Activated gamma-delta T cell treated with Interleukin-2 at 50 U/mL for 16 hours (primary cell): ENCODE data around the gene XXYLT1.
"Not testable (repeated sequence)": the region's sequence is repeated elsewhere in the genome, so short reads cannot be mapped to it uniquely, and the experiment has no call there.

Source experiments
- DNase-seq: peaks from one replicate; pipeline ENCODE4 v3.0.0-alpha.2; 2020

XXYLT1 gene

GRCh38 chr3:195087840-195088601, 182.9 kb downstream of the XXYLT1 start:
- DNase-seq, result not testable (repeated sequence)

DNA sequence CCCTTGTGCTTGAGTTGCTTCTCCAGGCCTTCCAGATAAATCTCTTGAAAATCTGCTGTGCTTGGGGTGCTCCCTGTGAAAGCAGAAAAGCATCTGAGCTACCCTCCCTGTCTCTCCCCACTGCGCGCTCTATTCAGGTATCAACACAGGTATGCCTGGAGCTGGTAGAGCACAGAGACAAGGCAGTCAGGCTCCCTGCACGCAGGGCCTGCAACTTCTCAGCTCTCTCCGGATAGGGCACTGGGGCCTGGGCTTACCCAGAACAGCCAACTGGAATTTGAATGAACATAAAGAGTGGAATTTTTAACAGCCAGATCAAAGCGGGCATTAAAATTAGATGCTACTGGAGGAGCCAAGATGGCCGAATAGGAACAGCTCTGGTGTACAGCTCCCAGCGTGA, 183.6 kb downstream of the XXYLT1 start:
- DNase-seq, result no peak

DNA sequence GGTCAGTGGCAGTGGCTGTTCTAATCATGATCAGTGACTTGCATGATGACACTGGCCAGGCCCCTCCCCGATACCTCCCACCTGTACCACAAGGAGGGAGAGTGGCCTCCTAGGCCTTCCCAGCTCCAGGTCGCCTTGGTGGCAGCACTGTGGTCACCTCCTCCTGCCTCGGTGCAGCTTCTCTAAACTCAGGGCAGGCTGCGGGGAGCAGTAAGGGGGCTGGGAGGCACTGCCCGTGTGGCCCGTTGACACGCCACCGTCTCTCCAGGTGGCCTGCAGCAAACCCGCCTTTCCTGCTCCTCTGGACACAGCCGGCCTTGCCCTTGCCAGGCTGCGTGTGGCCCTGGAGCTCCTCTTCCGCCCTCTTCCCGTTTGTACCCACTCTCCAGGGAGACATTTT, 184.1 kb downstream of the XXYLT1 start:
- DNase-seq, result no peak

- DNase-seq, result no peak
These were observed 184.6 kb downstream of the XXYLT1 start for GRCh38 chr3:195086341-195086740.

DNA sequence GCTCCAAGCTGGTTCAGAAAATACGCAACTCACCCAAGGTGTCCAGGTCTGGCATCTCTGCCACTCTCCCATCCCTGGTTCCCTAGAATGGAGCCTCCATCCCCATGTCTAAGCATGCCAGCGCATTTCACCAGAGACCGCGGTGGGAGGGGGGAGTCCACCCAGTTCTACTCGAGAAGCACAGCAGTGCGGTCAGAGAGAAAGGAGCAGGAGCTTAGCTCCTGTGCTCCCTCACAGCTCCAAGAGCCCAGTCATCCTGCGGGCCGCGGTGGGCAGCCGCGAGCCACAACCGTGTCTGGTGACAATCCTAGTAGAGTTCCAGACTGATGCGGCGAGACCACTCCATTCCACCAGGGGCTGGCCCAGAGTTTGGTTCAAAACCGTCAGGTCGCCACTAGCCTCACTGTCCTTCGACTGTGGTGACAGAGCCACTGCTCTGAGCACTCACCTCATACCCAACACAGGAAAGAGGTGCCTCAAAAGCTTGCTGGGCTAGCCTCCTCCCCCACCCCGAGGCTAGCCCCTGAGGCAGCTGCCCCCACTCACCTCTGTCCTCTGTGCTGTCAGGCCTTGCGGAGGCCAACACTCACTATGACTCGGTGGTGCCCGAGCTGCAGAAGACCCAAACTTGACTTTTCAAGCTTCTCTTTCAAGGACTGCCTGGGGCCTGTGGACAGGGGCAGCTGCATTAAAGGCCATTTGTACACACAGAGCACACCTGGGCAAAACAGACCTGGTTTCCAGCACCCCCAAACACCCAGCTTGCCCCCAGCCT, 185.4 kb downstream of the XXYLT1 start:
- DNase-seq, result no peak

DNA sequence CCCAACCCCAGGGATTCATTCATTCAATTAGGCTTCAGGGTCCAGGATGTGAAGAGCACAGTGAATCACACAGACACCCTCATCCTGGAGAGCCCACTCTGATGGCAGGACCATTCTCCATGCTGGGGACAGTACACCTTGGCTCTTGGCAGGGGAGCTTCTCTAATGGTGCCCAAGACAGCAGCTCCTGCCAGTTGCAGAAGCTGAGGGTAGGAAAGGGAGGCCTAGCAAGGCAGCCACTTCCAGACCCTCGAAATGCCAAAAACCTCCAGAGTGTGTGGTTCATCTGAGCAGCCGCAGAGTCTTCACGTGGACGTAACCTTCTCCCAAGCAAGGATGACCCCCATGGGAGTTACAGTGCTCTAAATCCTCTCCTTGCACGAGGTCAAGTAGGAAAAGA, 186.2 kb downstream of the XXYLT1 start:
- no peak for DNase-seq

- DNase-seq, result no peak
These were observed 187.3 kb downstream of the XXYLT1 start for GRCh38 chr3:195083659-195084058.

GRCh38 chr3:195082811-195083210, 188.1 kb downstream of the XXYLT1 start:
- no peak for DNase-seq

- no peak for DNase-seq
These were observed 189.6 kb downstream of the XXYLT1 start for GRCh38 chr3:195081242-195081963.

GRCh38 chr3:195080571-195081151, 190.3 kb downstream of the XXYLT1 start:
- no peak for DNase-seq

DNA sequence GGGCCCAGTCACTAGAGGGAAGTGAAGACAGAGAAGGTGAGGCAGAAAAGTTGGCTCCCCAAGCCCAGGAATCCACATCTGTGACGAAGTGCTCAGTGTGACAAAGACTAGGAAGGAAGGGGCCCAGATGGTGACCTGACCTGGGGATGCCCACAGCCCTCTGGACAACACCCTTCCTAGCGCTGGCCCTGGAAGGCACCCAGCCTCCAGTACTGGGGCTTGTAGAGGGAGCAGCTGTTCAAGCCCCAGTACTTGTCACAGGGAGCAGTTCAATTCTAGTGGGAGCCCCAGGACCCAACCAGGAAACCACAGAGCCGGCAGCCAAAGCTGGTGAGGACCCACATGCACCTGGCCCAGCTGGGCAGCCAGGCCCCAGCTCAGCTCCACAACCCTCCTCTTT, 190.8 kb downstream of the XXYLT1 start:
- DNase-seq, result no peak

DNA sequence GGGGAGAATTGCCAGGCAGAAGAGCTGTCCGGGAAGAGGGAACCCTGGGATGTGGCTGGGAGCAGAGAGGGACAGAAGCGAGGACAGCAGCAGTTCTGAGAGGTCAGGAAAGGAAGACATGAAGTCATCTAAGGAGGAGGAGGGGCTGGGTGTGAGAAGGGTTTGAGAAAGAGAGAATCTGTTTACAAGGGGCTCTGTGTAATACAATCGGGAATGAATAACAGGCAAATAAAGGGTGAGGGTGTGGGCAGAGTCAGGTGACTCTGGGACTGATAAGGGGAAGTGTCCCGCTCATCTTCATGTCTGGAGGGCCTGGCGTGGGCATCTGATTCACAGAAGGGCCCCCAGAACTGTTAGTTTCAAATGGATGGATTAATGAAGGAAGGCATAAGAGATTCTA, 191.3 kb downstream of the XXYLT1 start:
- DNase-seq, result no peak

- DNase-seq, result no peak
These were observed 192.0 kb downstream of the XXYLT1 start for GRCh38 chr3:195078891-195079440.

GRCh38 chr3:195077611-195078540, 193.1 kb downstream of the XXYLT1 start:
- no peak for DNase-seq

DNA sequence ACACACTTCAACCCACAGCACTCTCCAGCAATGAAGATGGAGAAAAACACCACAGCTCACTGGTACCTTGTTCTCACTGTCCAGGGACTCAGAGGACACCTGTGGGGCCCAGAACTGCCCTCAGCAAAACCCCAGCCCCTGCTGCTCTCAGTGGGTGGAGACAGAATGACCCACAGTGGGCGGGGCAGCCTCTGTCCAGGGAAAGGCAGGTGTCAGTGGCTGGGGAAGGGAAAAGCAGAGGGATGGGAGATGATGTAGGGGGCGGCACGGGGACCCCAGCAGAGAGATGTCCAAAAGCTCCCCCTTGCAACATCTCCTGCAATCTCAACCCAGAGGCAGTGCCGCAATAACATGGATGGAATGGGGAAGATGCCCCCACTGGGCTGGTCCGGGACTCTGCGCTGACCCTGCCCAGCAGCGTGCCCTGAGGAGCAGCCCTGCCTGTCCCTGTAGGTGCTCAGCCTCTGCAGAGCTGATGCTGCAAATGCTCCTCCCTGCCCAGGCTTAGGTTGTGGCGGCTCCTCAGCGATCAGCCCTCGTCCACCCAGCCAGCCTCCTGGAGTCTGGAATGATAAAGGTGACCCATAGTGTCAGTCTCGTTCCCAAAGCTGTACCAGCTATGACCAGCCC, 193.9 kb downstream of the XXYLT1 start:
- no peak for DNase-seq

DNA sequence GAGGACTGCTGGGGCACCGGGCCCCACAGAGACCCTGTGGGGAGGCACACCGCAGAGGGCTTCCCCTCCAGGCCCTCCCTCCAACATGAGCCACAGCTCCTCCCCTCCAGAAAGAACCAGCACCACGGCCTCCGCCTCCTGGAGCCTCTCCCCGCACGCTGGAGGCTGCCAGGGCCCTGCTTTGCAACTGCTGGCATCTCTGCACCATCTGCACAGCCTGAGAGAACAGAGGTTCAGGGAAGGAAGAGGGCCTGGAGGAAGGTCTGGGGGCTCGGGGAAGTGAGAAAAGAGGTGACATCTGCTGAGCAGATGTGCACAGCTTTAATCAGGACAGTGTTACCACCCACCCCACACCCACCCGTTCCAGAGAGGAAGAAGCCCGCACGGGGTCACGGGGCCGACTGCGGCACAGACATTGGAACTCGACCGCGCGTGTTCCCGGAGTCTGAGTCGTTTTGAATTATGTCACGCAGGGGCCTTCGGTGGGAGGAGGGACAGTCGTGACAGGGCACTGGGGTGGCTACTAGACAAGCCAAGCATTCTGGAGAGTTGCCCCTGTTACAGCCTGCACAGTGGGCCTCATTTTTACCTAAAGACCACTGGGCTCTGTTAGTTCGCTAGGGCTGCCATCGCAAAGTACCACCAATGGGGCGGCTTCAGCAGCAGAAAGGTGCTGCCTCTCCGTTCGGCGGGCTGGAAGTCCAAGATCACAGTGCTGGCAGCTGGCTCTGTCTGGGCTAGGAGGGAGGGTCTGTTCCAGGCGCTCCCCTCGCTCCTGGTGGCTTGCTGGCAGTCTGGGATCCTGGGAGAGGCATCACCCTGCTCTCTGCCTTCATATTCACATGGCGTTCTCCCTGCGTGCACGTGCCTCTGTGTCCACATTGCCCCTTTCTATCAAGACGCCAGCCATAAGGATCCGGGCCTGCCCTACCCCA, 194.8 kb downstream of the XXYLT1 start:
- no peak for DNase-seq

DNA sequence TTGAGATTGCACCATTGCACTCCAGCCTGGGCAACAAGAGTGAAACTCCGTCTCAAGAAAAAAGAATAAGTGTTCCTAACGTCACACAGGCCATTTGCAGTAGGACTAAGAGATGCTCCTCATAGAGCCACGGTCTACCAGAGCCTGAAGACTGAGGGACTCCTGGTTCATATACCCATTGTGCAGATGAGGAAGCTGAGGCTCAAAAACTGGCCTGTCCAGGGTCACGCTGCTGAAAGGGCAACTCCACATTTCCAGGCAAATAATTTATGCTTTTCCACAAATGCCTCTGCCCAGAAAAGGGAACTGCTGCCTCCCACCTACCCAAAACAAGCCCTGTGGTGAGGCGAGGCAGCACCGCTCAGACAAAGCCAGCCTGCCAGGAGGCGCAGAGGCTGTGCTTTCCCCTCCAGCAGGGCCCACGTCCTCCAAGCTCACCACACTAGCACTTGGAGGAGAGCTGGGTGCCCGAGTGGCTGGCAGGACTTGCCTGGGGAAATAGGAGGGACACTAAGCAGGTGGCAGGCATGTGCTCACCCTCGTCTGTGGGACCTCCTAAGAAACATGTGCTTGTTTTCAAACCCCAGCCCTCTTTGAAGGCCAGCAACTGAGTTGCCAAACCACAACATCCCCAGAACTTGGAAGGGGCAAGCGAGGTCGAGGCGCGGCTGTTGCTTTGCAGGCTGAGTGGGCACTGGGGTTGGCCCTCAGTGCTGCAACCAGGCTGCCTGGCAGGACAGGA, 195.6 kb downstream of the XXYLT1 start:
- no peak for DNase-seq

DNA sequence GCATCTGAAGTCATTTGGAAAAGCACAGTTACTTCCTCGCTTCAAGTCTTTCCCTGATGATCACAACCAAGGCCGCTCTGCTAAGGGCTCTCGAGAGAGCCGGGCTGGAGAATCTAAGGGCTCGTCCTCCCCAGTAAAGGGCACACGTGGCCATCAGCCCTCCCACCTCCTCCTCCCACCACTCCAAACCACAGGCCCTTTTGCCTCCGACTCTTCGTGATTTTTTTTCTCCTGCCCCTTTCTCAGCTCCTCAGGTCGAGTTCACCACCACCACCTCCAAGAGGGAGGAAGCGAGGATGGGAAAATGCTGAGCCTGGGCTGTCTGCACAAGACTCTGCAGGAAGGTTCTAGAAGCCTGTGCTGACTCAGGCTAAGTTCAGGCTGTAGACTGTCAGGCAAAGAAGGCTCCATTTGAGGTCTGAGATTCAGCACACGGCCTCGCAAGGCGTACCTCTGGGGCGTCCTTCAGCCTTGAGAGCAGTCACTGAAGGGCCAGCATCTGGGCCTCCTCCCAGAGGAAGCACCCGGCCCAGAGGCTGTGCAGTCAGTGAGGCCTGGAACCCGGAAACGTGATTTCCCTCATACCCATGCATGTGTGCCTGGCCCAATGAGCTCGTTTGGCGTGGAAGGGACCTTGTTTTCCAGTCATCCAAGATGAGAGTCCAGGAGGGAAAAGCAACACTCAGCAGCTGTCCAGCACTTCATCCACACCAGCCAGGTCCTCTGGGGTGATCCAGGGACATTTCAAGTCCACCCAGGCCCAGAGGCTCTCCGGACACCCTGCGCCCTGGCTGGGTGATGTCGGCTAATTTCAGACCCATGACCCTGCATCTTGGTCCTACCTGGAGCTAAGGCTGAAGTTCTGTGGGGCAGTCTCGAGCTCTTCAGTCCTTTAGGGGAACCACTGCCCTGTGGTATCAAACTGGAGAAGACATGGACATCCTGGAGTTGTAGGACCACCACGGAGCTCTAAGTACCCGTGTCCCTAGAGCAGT, 196.8 kb downstream of the XXYLT1 start:
- DNase-seq, result no peak
